Vagina (tissue), 2 donors: ENCODE results near the gene PTGFRN. TPM values are rescaled to one million over a fixed set of nuclear protein-coding genes. Genes with fewer than 3 reads are reported as not detected.

Experiments
- DNase-seq, 2 donors: peaks; one replicate each; pipeline ENCODE4 v3.0.0-alpha.2; 2017; ENCODE audit errors: extremely low spot score in 2 of 2
- H3K27ac ChIP-seq: fragments of 200-600 bp; sonication (generic); one replicate; pipeline ENCODE4 v1.5.1; 2019
- H3K27me3 ChIP-seq: fragments of 200-600 bp; sonication (generic); one replicate; pipeline ENCODE4 v1.5.1; 2019
- H3K36me3 ChIP-seq, 2 donors: fragments of 200-600 bp; sonication (generic); one replicate each; pipeline ENCODE4 v1.5.1; 2017 to 2019
- H3K4me1 ChIP-seq: fragments of 200-600 bp; sonication (generic); one replicate; pipeline ENCODE4 v1.5.1; 2019
- H3K4me3 ChIP-seq, 2 donors: fragments of 200-600 bp; sonication (generic); 1 replicate in 1 of 2; 2 replicates in 1 of 2; pipeline ENCODE4 v1.5.1; 2016 to 2019
- H3K9me3 ChIP-seq: fragments of 200-600 bp; sonication (generic); one replicate; pipeline ENCODE4 v1.5.1; 2019
- CTCF ChIP-seq, 3 experiments: fragments of 450-650 bp in 2 of 3; fragments of 200-600 bp in 1 of 3; sonication (generic) in 1 of 3; IDR thresholded peaks; one replicate each; pipeline ENCODE4 v1.5.1; 2017 to 2019; ENCODE audit warnings: antibody characterized with exemption in 3 of 3, mild to moderate bottlenecking in 2 of 3, moderate library complexity in 2 of 3
- POLR2A ChIP-seq, 2 donors: fragments of 450-650 bp; IDR thresholded peaks; one replicate each; pipeline ENCODE4 v1.6.1; 2017; ENCODE audit warnings: antibody characterized with exemption in 2 of 2, mild to moderate bottlenecking in 2 of 2, moderate library complexity in 2 of 2
- POLR2AphosphoS5 ChIP-seq, 2 donors: sonication (generic); formaldehyde crosslinking; IDR thresholded peaks; one replicate each; pipeline ENCODE4 v1.9.0; 2017; ENCODE audit warnings: antibody characterized with exemption in 2 of 2, mild to moderate bottlenecking in 2 of 2, low read depth in 1 of 2; ENCODE audit not compliant: insufficient read depth in 1 of 2
- intact Hi-C: fragments of 100-400 bp; cut with DNase I; formaldehyde crosslinking; loops from one replicate; pipeline ENCODE4 v1.15.1; 2023
- total RNA-seq: library from RNA; depleted of rRNA; stranded (reverse); fragments of >200 nt; gene quantifications from one replicate; pipeline ENCODE4 v1.2.3, GENCODE V29; 2016

PTGFRN gene
- total RNA-seq, 1 donor from 2014 or later = 52.8 TPM

- TF ChIP-seq CTCF (IDR thresholded peaks at IDR 0.05) (no peak), POLR2AphosphoS5 (IDR thresholded peaks at IDR 0.05; ENCODE audit: insufficient read depth in 1 of 2, low read depth in 1 of 2) (no peak), POLR2A (IDR thresholded peaks at IDR 0.05) (no peak)
- Histone ChIP-seq H3K36me3 (no peaks in the 10 kb centered on the region), H3K27me3 (no peaks in the 10 kb centered on the region), H3K27ac (no peak overlapping the region), H3K4me3 (no peak overlapping the region), H3K9me3 (no peaks in the 10 kb centered on the region), H3K4me1 (peaks cover 69% of the 10 kb centered on the region)
- intact Hi-C loops = no loop called here
- DNase-seq = peak in 1 of 2 donors; percentile 20
Observed at GRCh38 chr1:116914667-116915066, 5.0 kb downstream of the PTGFRN start.

GRCh38 chr1:116915086-116915661 lies 5.5 kb downstream of the PTGFRN start:
- no peaks in the 10 kb centered on the region for H3K36me3 ChIP-seq
- H3K27me3 ChIP-seq = no peaks in the 10 kb centered on the region
- no peak overlapping the region for H3K27ac ChIP-seq
- TF ChIP-seq POLR2A (IDR thresholded peaks at IDR 0.05) = no peak
- no peak for TF ChIP-seq CTCF (IDR thresholded peaks at IDR 0.05)
- no peak for TF ChIP-seq POLR2AphosphoS5 (IDR thresholded peaks at IDR 0.05; ENCODE audit: insufficient read depth in 1 of 2, low read depth in 1 of 2)
- no peaks in the 10 kb centered on the region for H3K9me3 ChIP-seq
- peak; percentile 74 to 83 for DNase-seq
- H3K4me1 ChIP-seq = peaks cover 69% of the 10 kb centered on the region
- intact Hi-C loops = no loop called here
- H3K4me3 ChIP-seq = peak overlapping the region in 1 of 2 donors; percentile 20

GRCh38 chr1:116916002-116916401 lies 6.3 kb downstream of the PTGFRN start:
- peaks cover 65% of the 10 kb centered on the region for H3K4me1 ChIP-seq
- H3K9me3 ChIP-seq = no peaks in the 10 kb centered on the region
- H3K4me3 ChIP-seq = no peak overlapping the region
- intact Hi-C loops = no loop called here
- H3K27ac ChIP-seq = no peak overlapping the region
- H3K36me3 ChIP-seq = no peaks in the 10 kb centered on the region
- TF ChIP-seq POLR2AphosphoS5 (IDR thresholded peaks at IDR 0.05; ENCODE audit: insufficient read depth in 1 of 2, low read depth in 1 of 2) (no peak), CTCF (IDR thresholded peaks at IDR 0.05) (no peak), POLR2A (IDR thresholded peaks at IDR 0.05) (no peak)
- DNase-seq = no peak
- H3K27me3 ChIP-seq = no peaks in the 10 kb centered on the region

- TF ChIP-seq POLR2A (IDR thresholded peaks at IDR 0.05) (no peak), POLR2AphosphoS5 (IDR thresholded peaks at IDR 0.05; ENCODE audit: insufficient read depth in 1 of 2, low read depth in 1 of 2) (no peak), CTCF (IDR thresholded peaks at IDR 0.05) (no peak)
- DNase-seq = peak in 1 of 2 donors; percentile 19
- Histone ChIP-seq H3K4me3 (no peak overlapping the region), H3K4me1 (peaks cover 60% of the 10 kb centered on the region), H3K27me3 (no peaks in the 10 kb centered on the region), H3K27ac (no peak overlapping the region), H3K36me3 (no peaks in the 10 kb centered on the region), H3K9me3 (no peaks in the 10 kb centered on the region)
- intact Hi-C loops = no loop called here
Observed at GRCh38 chr1:116916533-116917445, 7.1 kb downstream of the PTGFRN start.
